Measurements from ENCODE around the gene GRID1.

GRID1 gene

GRCh38 chr10:85792533-85792858, 574.1 kb downstream of the GRID1 start:
- no peak for TF ChIP-seq GATA3 (IDR thresholded peaks at IDR 0.05; ENCODE audit: low read depth, low read length)
- no peak for TF ChIP-seq GATA2 (IDR thresholded peaks at IDR 0.05; ENCODE audit: low read depth, low read length)

GRCh38 chr10:85791818-85792532, 574.6 kb downstream of the GRID1 start:
- TF ChIP-seq GATA3 (IDR thresholded peaks at IDR 0.05; ENCODE audit: low read depth, low read length) (no peak), GATA2 (IDR thresholded peaks at IDR 0.05; ENCODE audit: low read depth, low read length) (no peak)

DNA sequence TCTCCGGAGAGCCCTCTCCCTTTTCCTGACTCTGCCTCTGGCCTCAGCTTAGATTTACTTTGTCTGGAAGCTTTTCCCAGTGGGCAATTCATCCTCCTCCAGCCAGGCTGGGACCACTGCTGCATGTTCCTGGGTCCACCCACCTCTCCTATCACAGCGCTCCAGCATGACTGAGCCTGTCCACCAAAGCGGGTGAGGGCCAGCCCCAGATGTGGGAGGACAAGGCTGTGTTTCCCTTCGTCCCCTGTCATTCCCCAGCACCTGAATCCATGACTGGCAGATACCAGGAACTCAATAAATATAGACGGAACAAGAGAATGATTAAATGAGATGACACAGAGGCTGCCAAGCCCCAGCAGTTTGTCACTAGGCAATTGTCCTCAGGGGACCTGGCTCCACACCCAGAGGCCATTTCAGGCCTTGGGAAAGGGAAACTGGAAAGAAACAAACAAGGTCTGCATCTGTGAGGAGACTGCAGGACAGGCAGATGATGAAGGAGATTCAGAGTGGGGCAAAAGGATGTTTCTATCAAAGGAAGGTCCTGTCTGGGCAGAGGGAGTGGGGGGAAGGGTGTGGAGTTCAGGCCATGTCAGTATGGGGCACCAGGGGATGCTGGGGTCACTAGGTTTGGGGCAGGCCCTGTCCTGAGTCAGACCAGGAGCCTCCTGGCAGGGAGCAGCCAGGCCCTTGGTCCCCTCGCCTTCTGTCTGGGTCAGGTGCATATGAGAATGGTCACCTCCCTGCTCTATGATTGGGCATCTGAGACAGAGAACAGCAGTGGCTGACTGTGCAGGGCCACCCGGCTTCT, 576.4 kb downstream of the GRID1 start:
- no peak for TF ChIP-seq GATA3 (IDR thresholded peaks at IDR 0.05; ENCODE audit: low read depth, low read length)

GRCh38 chr10:85789125-85789524, 577.5 kb downstream of the GRID1 start:
- TF ChIP-seq GATA2 (IDR thresholded peaks at IDR 0.05; ENCODE audit: low read depth, low read length) (no peak), GATA3 (IDR thresholded peaks at IDR 0.05; ENCODE audit: low read depth, low read length) (no peak)

DNA sequence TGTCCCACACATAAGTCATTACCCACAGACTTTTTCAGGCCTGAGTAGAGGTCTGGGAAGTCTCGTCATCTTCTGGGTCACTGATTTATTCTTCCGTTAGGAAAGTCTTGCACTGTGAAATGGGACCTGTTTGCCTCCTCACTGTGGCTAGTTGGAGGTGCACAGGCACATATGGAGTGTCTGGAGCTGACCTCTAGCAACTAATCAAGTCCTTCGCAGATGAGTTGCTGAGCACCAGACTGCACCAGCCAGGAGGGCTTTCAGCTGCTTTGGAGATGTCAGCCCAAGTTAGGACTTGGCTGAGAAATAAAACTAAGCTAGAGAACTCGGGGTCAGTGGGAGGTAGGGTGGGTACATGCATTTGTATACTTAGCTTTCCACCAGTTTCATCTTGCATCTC, 578.0 kb downstream of the GRID1 start:
- TF ChIP-seq GATA3 (IDR thresholded peaks at IDR 0.05; ENCODE audit: low read depth, low read length) (no peak), GATA2 (IDR thresholded peaks at IDR 0.05; ENCODE audit: low read depth, low read length) (no peak)

DNA sequence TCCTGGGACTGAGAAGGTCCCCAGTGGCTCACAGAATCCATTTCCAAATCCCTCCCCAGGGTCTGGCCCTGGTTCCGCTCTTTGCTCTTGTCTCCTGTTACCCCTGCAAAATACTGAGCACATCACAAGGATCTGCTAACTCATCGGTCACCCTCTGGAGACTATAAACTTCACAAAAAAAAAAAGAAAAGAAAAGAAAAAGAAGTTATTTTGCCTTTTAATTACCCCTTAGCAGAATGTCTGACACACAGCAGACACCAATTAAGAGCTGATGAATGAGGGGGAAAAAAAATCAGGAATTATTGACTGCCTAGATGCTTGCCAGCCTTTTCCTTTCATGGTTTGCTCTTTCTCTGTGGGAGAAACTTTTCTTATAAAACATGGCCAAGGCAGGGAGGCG, 578.7 kb downstream of the GRID1 start:
- no peak for TF ChIP-seq GATA3 (IDR thresholded peaks at IDR 0.05; ENCODE audit: low read depth, low read length)
- no peak for TF ChIP-seq GATA2 (IDR thresholded peaks at IDR 0.05; ENCODE audit: low read depth, low read length)

- no peak for TF ChIP-seq GATA2 (IDR thresholded peaks at IDR 0.05; ENCODE audit: low read depth, low read length)
- TF ChIP-seq GATA3 (IDR thresholded peaks at IDR 0.05; ENCODE audit: low read depth, low read length): no peak
Measured at GRCh38 chr10:85787393-85787792, 579.2 kb downstream of the GRID1 start.

DNA sequence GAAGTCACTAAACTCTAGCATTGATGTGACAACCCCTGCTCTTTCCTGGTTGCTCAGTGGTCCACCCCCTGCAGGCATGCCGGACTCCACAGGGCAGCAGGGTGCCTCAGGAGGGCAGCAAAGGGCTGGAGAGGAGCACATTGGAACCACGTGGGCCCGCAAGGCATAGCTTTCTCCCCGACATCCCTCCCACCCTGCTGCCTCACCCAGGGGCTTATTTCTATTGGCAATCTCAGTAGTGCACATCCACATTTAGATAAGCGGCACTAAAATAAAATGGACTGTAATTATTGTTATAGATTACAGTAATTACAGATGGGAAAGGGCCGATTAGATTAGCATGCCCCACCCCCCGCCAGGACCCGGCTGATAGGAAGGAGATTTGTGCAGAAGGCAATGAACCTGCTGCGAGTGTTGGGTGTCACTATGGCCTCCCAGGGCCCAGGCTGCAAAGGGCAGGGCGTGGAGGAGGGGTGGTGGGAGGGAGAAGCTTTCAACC, 580.1 kb downstream of the GRID1 start:
- TF ChIP-seq GATA3 (IDR thresholded peaks at IDR 0.05; ENCODE audit: low read depth, low read length) (no peak; the same call in 1 of the 2 replicates), GATA2 (IDR thresholded peaks at IDR 0.05; ENCODE audit: low read depth, low read length) (peak; percentile 96)

GRCh38 chr10:85784792-85785191, 581.8 kb downstream of the GRID1 start:
- TF ChIP-seq GATA2 (IDR thresholded peaks at IDR 0.05; ENCODE audit: low read depth, low read length) (no peak), GATA3 (IDR thresholded peaks at IDR 0.05; ENCODE audit: low read depth, low read length) (no peak)

DNA sequence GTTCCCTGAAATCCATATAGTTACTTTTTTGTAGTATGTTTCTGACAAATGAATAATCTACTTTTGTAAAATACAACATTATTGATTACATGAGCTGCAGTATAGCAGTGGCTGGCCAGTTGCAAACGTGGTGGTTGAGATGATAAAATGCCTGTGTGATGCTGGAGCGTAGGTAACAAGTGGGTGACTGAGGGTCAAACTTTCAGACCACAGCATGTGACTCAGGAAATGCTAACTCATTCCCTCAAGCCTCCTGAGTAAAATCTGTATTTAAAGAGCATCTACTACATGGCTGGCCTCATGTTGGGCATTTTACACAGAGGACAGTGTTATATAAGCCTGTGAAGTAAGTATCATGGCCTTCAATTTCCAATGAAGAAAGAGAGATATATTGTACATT, 585.2 kb downstream of the GRID1 start:
- TF ChIP-seq GATA3 (IDR thresholded peaks at IDR 0.05; ENCODE audit: low read depth, low read length) (no peak), GATA2 (IDR thresholded peaks at IDR 0.05; ENCODE audit: low read depth, low read length) (no peak)

GRCh38 chr10:85778074-85778473, 588.5 kb downstream of the GRID1 start:
- TF ChIP-seq GATA2 (IDR thresholded peaks at IDR 0.05; ENCODE audit: low read depth, low read length) (no peak), GATA3 (IDR thresholded peaks at IDR 0.05; ENCODE audit: low read depth, low read length) (no peak)

DNA sequence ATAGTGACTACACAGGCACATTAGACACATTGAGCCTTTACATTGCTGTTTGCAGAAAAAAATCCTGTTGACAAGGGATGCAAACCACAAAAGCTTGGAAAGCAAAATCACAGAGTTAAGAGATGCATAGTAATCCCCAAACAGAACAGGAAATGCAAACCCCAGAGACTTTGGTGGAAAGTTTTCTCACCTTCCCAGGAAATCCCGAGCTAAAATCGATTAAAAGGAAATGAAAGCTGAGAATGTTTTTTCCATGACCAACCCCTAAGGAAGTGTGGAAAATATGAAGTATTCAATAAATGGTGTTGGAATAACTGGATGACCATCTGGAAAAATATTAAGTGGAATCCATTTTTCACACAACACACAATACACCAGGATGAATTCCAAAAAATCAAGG, 598.7 kb downstream of the GRID1 start:
- TF ChIP-seq GATA2 (IDR thresholded peaks at IDR 0.05; ENCODE audit: low read depth, low read length) (no peak), GATA3 (IDR thresholded peaks at IDR 0.05; ENCODE audit: low read depth, low read length) (no peak)

DNA sequence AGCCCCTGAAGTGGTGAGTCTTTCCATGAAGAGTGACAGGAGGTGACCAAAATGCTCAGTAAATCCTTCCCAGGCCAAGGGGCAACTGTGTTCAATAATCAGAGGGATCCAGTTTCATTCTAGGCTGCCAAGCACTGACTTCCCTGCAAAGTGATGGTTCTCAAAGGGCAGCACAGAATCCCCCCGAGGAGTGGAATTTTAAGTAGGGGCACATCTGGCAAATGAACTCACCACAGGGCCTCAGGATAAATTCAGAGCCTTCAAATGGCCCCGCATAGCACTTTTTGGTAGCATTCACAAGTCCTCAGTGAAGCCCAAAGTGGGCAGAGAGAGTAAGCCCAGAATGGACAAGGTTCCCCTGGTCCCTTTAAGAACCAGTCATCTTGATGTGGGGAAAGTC, 602.5 kb downstream of the GRID1 start:
- TF ChIP-seq GATA2 (IDR thresholded peaks at IDR 0.05; ENCODE audit: low read depth, low read length): no peak
- no peak for TF ChIP-seq GATA3 (IDR thresholded peaks at IDR 0.05; ENCODE audit: low read depth, low read length)

DNA sequence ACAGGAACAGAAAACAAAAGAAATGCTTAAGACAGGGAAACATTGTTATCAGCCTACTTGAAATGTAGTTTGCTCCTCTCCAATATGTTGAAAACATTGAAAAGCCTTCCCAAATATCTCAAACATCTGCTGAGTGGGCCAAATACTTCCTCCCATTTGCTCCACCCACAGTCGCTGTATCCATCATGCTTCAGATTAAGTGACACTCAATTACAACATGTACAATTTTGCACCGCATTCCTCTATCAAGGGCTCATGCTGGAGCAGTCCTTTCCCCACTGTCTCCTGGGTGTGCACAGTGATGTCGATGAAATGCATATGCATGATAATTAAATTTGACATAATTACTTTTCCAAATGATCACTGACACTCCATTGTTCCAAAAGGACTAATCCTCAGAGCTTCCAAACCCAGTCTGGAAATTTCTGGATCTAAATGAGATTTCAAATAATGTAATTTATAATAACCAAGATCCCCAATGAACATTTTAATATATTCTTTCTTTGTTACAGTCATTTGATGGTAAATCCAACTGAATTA, 604.6 kb downstream of the GRID1 start:
- TF ChIP-seq GATA2 (IDR thresholded peaks at IDR 0.05; ENCODE audit: low read depth, low read length): no peak
- TF ChIP-seq GATA3 (IDR thresholded peaks at IDR 0.05; ENCODE audit: low read depth, low read length): no peak

All from SH-SY5Y (cell line).